Measurements from ENCODE around the gene AFMID. TPM values are rescaled to one million over a fixed set of nuclear protein-coding genes. Genes with fewer than 3 reads are reported as not detected.

AFMID gene
- total and polyA plus RNA-seq, 2 of the 13 experiments (the other 11 are each of a cell fraction or from before 2014, with no cell fraction given): 249 to 270 TPM

DNA sequence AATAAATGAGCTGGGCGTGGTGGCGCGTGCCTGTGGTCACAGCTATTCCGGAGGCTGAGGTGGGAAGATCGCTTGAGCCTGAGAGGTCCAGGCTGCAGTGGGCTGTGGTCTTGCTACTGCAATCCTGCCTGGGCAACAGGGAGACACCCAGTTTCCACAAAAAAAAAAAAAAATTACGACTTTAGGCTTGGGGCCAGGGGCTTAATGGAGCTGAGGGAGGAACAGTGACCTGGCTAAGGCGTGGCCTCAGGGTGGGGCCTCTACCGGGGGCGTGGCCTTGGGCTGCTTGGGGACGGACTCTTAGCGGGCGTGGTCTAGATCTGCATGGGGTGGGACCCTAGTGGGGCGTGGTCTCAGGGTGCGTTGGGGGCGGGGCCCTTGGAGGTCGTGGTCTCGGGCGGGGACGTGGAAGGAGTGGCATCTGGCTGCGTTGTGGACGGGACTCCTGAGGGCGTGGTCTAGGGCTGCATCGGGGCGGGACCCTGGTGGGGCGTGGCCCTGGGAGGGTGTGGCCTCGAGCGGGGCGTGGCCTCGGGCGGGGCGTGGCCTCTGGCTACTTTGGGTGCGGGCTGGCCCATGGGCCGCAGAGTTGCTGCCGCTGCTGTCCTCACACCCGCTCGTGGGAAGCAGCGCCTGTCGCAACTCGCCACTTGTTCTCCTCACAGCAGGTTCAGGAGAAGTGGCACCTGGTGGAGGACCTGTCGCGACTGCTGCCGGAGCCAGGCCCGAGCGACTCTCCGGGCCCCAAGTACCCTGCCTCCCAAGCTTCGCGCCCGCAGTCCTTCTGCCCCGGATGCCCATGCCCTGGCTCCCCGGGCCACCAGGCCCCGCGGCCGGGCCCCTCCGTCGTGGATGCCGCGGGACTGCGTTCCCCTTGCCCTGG, 46.8 kb upstream of the AFMID start (continued):
- TF ChIP-seq ZNF274 (CRISPR knock-in tag; IDR thresholded peaks at IDR 0.05): peak; percentile 30; the same call in 1 of the 2 replicates
- no peak for TF ChIP-seq SRF (IDR thresholded peaks at IDR 0.05; ENCODE audit: low read depth, low read length)
- no peak for TF ChIP-seq NFRKB (IDR thresholded peaks at IDR 0.05)
- no peak for TF ChIP-seq ZKSCAN8 (CRISPR knock-in tag; IDR thresholded peaks at IDR 0.05; ENCODE audit: borderline replicate concordance)
- TF ChIP-seq ZFP41 (CRISPR knock-in tag; IDR thresholded peaks at IDR 0.05; ENCODE audit: borderline replicate concordance): no peak
- TF ChIP-seq HCFC1 (IDR thresholded peaks at IDR 0.05; ENCODE audit: low read depth, low read length): no peak
- TF ChIP-seq, protein P1, sequence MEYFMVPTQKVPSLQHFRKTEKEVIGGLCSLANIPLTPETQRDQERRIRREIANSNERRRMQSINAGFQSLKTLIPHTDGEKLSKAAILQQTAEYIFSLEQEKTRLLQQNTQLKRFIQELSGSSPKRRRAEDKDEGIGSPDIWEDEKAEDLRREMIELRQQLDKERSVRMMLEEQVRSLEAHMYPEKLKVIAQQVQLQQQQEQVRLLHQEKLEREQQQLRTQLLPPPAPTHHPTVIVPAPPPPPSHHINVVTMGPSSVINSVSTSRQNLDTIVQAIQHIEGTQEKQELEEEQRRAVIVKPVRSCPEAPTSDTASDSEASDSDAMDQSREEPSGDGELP (IDR thresholded peaks at IDR 0.05; ENCODE audit: borderline replicate concordance, low read depth): 0 out of 2 replicates have a peak, but pooled peaks have one; percentile 4
- TF ChIP-seq POLR2A (IDR thresholded peaks at IDR 0.05; ENCODE audit: insufficient read depth in 1 of 2, low read depth in 2 of 2, low read length in 2 of 2): peak in 1 of 2 experiments; percentile 26; a peak in 1 of 4 replicates
- TF ChIP-seq ARID5B (CRISPR knock-in tag; IDR thresholded peaks at IDR 0.05): no peak
- no peak for TF ChIP-seq ZC3H4 (CRISPR knock-in tag; IDR thresholded peaks at IDR 0.05; ENCODE audit: borderline replicate concordance)
- TF ChIP-seq ZEB1 (IDR thresholded peaks at IDR 0.05; ENCODE audit: insufficient replicate concordance, low read depth): no peak
- TF ChIP-seq JARID2 (CRISPR knock-in tag; IDR thresholded peaks at IDR 0.05; ENCODE audit: insufficient replicate concordance): no peak
- peak; percentile 48; the same call in 1 of the 2 replicates for TF ChIP-seq TAF1 (CRISPR knock-in tag; IDR thresholded peaks at IDR 0.05)
- TF ChIP-seq, protein P2, sequence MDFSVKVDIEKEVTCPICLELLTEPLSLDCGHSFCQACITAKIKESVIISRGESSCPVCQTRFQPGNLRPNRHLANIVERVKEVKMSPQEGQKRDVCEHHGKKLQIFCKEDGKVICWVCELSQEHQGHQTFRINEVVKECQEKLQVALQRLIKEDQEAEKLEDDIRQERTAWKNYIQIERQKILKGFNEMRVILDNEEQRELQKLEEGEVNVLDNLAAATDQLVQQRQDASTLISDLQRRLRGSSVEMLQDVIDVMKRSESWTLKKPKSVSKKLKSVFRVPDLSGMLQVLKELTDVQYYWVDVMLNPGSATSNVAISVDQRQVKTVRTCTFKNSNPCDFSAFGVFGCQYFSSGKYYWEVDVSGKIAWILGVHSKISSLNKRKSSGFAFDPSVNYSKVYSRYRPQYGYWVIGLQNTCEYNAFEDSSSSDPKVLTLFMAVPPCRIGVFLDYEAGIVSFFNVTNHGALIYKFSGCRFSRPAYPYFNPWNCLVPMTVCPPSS (IDR thresholded peaks at IDR 0.05): no peak
- no peak for TF ChIP-seq NR2F2 (IDR thresholded peaks at IDR 0.05; ENCODE audit: borderline replicate concordance, low read depth)
- TF ChIP-seq, protein P3, sequence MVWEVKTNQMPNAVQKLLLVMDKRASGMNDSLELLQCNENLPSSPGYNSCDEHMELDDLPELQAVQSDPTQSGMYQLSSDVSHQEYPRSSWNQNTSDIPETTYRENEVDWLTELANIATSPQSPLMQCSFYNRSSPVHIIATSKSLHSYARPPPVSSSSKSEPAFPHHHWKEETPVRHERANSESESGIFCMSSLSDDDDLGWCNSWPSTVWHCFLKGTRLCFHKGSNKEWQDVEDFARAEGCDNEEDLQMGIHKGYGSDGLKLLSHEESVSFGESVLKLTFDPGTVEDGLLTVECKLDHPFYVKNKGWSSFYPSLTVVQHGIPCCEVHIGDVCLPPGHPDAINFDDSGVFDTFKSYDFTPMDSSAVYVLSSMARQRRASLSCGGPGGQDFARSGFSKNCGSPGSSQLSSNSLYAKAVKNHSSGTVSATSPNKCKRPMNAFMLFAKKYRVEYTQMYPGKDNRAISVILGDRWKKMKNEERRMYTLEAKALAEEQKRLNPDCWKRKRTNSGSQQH (CRISPR knock-in tag; IDR thresholded peaks at IDR 0.05; ENCODE audit: low read depth): 0 out of 2 replicates have a peak, but pooled peaks have one; percentile 16
- TF ChIP-seq, protein P4, sequence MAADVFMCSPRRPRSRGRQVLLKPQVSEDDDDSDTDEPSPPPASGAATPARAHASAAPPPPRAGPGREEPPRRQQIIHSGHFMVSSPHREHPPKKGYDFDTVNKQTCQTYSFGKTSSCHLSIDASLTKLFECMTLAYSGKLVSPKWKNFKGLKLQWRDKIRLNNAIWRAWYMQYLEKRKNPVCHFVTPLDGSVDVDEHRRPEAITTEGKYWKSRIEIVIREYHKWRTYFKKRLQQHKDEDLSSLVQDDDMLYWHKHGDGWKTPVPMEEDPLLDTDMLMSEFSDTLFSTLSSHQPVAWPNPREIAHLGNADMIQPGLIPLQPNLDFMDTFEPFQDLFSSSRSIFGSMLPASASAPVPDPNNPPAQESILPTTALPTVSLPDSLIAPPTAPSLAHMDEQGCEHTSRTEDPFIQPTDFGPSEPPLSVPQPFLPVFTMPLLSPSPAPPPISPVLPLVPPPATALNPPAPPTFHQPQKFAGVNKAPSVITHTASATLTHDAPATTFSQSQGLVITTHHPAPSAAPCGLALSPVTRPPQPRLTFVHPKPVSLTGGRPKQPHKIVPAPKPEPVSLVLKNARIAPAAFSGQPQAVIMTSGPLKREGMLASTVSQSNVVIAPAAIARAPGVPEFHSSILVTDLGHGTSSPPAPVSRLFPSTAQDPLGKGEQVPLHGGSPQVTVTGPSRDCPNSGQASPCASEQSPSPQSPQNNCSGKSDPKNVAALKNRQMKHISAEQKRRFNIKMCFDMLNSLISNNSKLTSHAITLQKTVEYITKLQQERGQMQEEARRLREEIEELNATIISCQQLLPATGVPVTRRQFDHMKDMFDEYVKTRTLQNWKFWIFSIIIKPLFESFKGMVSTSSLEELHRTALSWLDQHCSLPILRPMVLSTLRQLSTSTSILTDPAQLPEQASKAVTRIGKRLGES (CRISPR knock-in tag; IDR thresholded peaks at IDR 0.05; ENCODE audit: borderline replicate concordance): no peak
- TF ChIP-seq NCOA5 (CRISPR knock-in tag; IDR thresholded peaks at IDR 0.05): no peak

Measured in HepG2 (cell line).